T1000 (cell line): ENCODE results near the gene PPDPF.

ENCODE experiments used
- DNase-seq: peaks from one replicate; lab custom pipeline; 2025; ENCODE audit warnings: mixed read lengths; lab: John Stamatoyannopoulos, UW

The PPDPF gene

GRCh38 chr20:63522091-63522868 is 1.7 kb downstream of the PPDPF start:
- DNase-seq: no peak

GRCh38 chr20:63522981-63523611 is 2.5 kb downstream of the PPDPF start:
- DNase-seq: no peak

GRCh38 chr20:63525185-63525584 is 4.6 kb downstream of the PPDPF start:
- no peak for DNase-seq

GRCh38 chr20:63525971-63526370 is 5.4 kb downstream of the PPDPF start:
- DNase-seq: no peak

GRCh38 chr20:63527184-63527583 is 6.6 kb downstream of the PPDPF start:
- DNase-seq: no peak

- no peak for DNase-seq
Observed at GRCh38 chr20:63529180-63529860, 8.8 kb downstream of the PPDPF start.

- DNase-seq: no peak
Observed at GRCh38 chr20:63529861-63530787, 9.6 kb downstream of the PPDPF start.

GRCh38 chr20:63530788-63531160 is 10.2 kb downstream of the PPDPF start:
- no peak for DNase-seq

- DNase-seq: no peak
Observed at GRCh38 chr20:63531686-63532448, 11.3 kb downstream of the PPDPF start.

- no peak for DNase-seq
Observed at GRCh38 chr20:63532449-63532971, 11.9 kb downstream of the PPDPF start.

- DNase-seq: no peak
Observed at GRCh38 chr20:63533388-63533787, 12.8 kb downstream of the PPDPF start.

GRCh38 chr20:63533871-63534393 is 13.4 kb downstream of the PPDPF start:
- no peak for DNase-seq

GRCh38 chr20:63534427-63534830 is 13.9 kb downstream of the PPDPF start:
- no peak for DNase-seq

- no peak for DNase-seq
Observed at GRCh38 chr20:63534831-63535651, 14.5 kb downstream of the PPDPF start.

GRCh38 chr20:63536241-63536977 is 15.8 kb downstream of the PPDPF start:
- peak; percentile 51 for DNase-seq

- DNase-seq: no peak
Observed at GRCh38 chr20:63536997-63537524, 16.5 kb downstream of the PPDPF start, which contains the start of gene PTK6. PTK6 (minus strand) TSS chr20:63537376; CDS start chr20:63537314, 62 bp downstream.

GRCh38 chr20:63537525-63538203 is 17.1 kb downstream of the PPDPF start:
- DNase-seq: peak; percentile 76
